ENCODE results near the gene CFHR3.

GRCh38 chr1:196779093-196779492, 4.5 kb downstream of the CFHR3 start:
- TF ChIP-seq CTCF (IDR thresholded peaks at IDR 0.05 in 8 of 11, conservative IDR thresholded peaks at IDR 0.05 in 3 of 11), result no peak
- TF ChIP-seq POLR2AphosphoS5 (IDR thresholded peaks at IDR 0.05), result no peak
